ENCODE results near the gene SPATS2. TPM values are rescaled to one million over a fixed set of nuclear protein-coding genes. Genes with fewer than 3 reads are reported as not detected.

SPATS2 gene
- total and polyA plus RNA-seq, 10 of the 15 experiments (the other 5 are each of a cell fraction or from before 2014, with no cell fraction given) = 9.0 to 54.2 (median 27.5) TPM

- TF ChIP-seq POU2F2 (IDR thresholded peaks at IDR 0.05; ENCODE audit: borderline replicate concordance, low read depth, low read length) = no peak
- TF ChIP-seq STAT1 (conservative IDR thresholded peaks at IDR 0.05) = no peak
- TF ChIP-seq FOXK2 (IDR thresholded peaks at IDR 0.05) = no peak
- no peak for TF ChIP-seq CHD1 (IDR thresholded peaks at IDR 0.05; ENCODE audit: low read depth, low read length)
- TF ChIP-seq HSF1 (IDR thresholded peaks at IDR 0.05; ENCODE audit: low read depth, low read length) = no peak
- TF ChIP-seq FOXM1 (IDR thresholded peaks at IDR 0.05; ENCODE audit: low read depth, low read length) = no peak
- no peak for TF ChIP-seq BHLHE40 (IDR thresholded peaks at IDR 0.05; ENCODE audit: borderline replicate concordance in 1 of 2, low read depth in 2 of 2, low read length in 1 of 2)
- TF ChIP-seq TCF3 (IDR thresholded peaks at IDR 0.05; ENCODE audit: borderline replicate concordance, insufficient read depth, low read depth, low read length) = no peak
Observed at GRCh38 chr12:49503674-49504180, 136.5 kb downstream of the SPATS2 start (continued).

GRCh38 chr12:49505672-49506071, 138.4 kb downstream of the SPATS2 start:
- ChIA-PET RAD21 (ENCODE audit: unreplicated experiment) (interaction anchor here (1.5 to 2.4 kb wide), 2 partner anchors 23 to 147 kb away, joined by 3 to 11 read pairs; no protein-coding TSS in a partner anchor), SMC1A (ENCODE audit: uncharacterized antibody, unreplicated experiment) (interaction anchor here (0.6 to 33.2 kb wide), 8 partner anchors 11 to 1425 kb away, joined by 3 to 740 read pairs (median 3); partner anchors contain the start of gene SPATS2), CTCF (interaction anchor here (0.6 to 6.1 kb wide), 4 partner anchors 11 to 157 kb away, joined by 3 to 39 read pairs (median 4); no protein-coding TSS in a partner anchor), POLR2A (no interaction called here)
- Histone ChIP-seq H3K27ac (ENCODE audit: control insufficient read depth, insufficient read depth) (no peak overlapping the region), H3K79me2 (ENCODE audit: control insufficient read depth, insufficient read depth, low read length) (no peaks in the 10 kb centered on the region), H3K27me3 (replicated peaks in 1 of 2; ENCODE audit: control insufficient read depth in 2 of 2, insufficient read depth in 2 of 2, low read length in 1 of 2) (no peaks in the 10 kb centered on the region), H3K36me3 (ENCODE audit: control insufficient read depth in 2 of 2, insufficient read depth in 2 of 2, low read length in 1 of 2) (peaks cover 0 to 23% of the 10 kb centered on the region in 2 experiments), H2AFZ (ENCODE audit: control insufficient read depth, low read depth, low read length) (no peak overlapping the region), H3K4me1 (ENCODE audit: control insufficient read depth, insufficient read depth, low read length) (peaks cover 11% of the 10 kb centered on the region), H4K20me1 (ENCODE audit: control insufficient read depth, insufficient read depth) (no peaks in the 10 kb centered on the region), H3K4me2 (ENCODE audit: control insufficient read depth, insufficient read depth) (no peak overlapping the region), H3K9me3 (replicated peaks; ENCODE audit: control insufficient read depth, insufficient read depth, low read length) (no peaks in the 10 kb centered on the region), H3K4me3 (no peak overlapping the region), H3K9ac (ENCODE audit: control insufficient read depth, insufficient read depth, low read length) (no peak overlapping the region)
- intact Hi-C loops (cut with micrococcal nuclease; ENCODE audit: unreplicated experiment) (no loop called here), in situ Hi-C loops (cut with MboI) (no loop called here)
- FAIRE-seq (no peak), DNase-seq (ENCODE audit: low read depth, low spot score) (no peak), ATAC-seq (no peak)
- BruUV-seq (replicated peaks) = no TSS peak
- TF ChIP-seq BCLAF1 (IDR thresholded peaks at IDR 0.05) (no peak), SKIL (IDR thresholded peaks at IDR 0.05; ENCODE audit: low read depth, poor library complexity, severe bottlenecking) (no peak), MAX (IDR thresholded peaks at IDR 0.05; ENCODE audit: low read depth, low read length) (no peak), SREBF2 (IDR thresholded peaks at IDR 0.05; ENCODE audit: low read length) (no peak), BCL11A (IDR thresholded peaks at IDR 0.05; ENCODE audit: low read depth, low read length) (no peak), DPF2 (IDR thresholded peaks at IDR 0.05) (no peak)
